K562 (cell line): ENCODE data around the gene GOLGA2. TPM values are rescaled to one million over a fixed set of nuclear protein-coding genes. Genes with fewer than 3 reads are reported as not detected.

ENCODE experiments used
- EWSR1 ChIP-seq: fragments of 450-650 bp; IDR thresholded peaks from 2 replicates; pipeline ENCODE4 v1.6.1; 2018; ENCODE audit warnings: borderline replicate concordance, mild to moderate bottlenecking, low read depth, moderate library complexity; ENCODE audit not compliant: partially characterized antibody
- GTF2F1 ChIP-seq: IDR thresholded peaks from 2 replicates; pipeline ENCODE4 v1.6.1; 2011; ENCODE audit warnings: low read depth, low read length, improper control_type of control experiment
- HSF4 ChIP-seq: fragments of 250-450 bp; sonication (Bioruptor Pico); IDR thresholded peaks from 2 replicates; pipeline ENCODE4 v2.1.2; 2022; ENCODE audit warnings: mild to moderate bottlenecking, moderate library complexity, borderline replicate concordance
- NCOA1 ChIP-seq: fragments of 450-650 bp; IDR thresholded peaks from 2 replicates; pipeline ENCODE4 v1.6.1; 2016; ENCODE audit warnings: low read depth
- NFIX ChIP-seq: fragments of 250-450 bp; sonication (Bioruptor Pico); IDR thresholded peaks from 2 replicates; pipeline ENCODE4 v1.4.0; 2020; ENCODE audit warnings: low read depth, mild to moderate bottlenecking, moderate library complexity
- NR1H2 ChIP-seq: sonication (generic); formaldehyde crosslinking; IDR thresholded peaks from 2 replicates; pipeline ENCODE4 v1.4.0; 2020; ENCODE audit warnings: mild to moderate bottlenecking, missing genetic modification reagents
- SRF ChIP-seq, 2 experiments: fragments of 250-450, 450-650 bp in 1 of 2; sonication (Bioruptor Pico) in 1 of 2; sonication (generic) in 1 of 2; formaldehyde crosslinking; IDR thresholded peaks; 2 replicates each; pipeline versions ENCODE4 v1.5.0 to v1.5.1; 2020 to 2022; ENCODE audit warnings: mild to moderate bottlenecking in 1 of 2, missing genetic modification reagents in 1 of 2
- TAF15 ChIP-seq: fragments of 200-400 bp; formaldehyde crosslinking; IDR thresholded peaks from 2 replicates; pipeline ENCODE4 v1.6.1; 2017; ENCODE audit warnings: mild to moderate bottlenecking, low read depth, low read length, moderate library complexity
- U2AF1 ChIP-seq: fragments of 200-400 bp; formaldehyde crosslinking; optimal IDR thresholded peaks from 2 replicates; pipeline ENCODE3; 2017; ENCODE audit warnings: mild to moderate bottlenecking, low read depth, low read length, moderate library complexity
- ZC3H4 ChIP-seq: sonication (generic); formaldehyde crosslinking; IDR thresholded peaks from 2 replicates; pipeline ENCODE4 v1.9.0; 2021; ENCODE audit warnings: missing genetic modification reagents, borderline replicate concordance
- ZNF232 ChIP-seq: sonication (generic); formaldehyde crosslinking; IDR thresholded peaks from 2 replicates; pipeline ENCODE4 v1.8.0; 2022; ENCODE audit warnings: mild to moderate bottlenecking, missing genetic modification reagents
- ZNF3 ChIP-seq: fragments of 250-450 bp; sonication (Bioruptor Pico); IDR thresholded peaks from 2 replicates; pipeline ENCODE4 v1.5.0; 2021; ENCODE audit warnings: mild to moderate bottlenecking, moderate library complexity
- ZNF384 ChIP-seq: IDR thresholded peaks from 2 replicates; pipeline ENCODE4 v1.6.1; 2012; ENCODE audit warnings: low read depth, low read length, improper control_type of control experiment
- polyA plus RNA-seq, 8 experiments: library from polyadenylated mRNA; depleted of rRNA in 4 of 8; stranded (reverse) in 5 of 8; unstranded in 3 of 8; fragments of >200 nt; fragmentation: Nextera tagmentation in 2 of 8; fragmentation: Illumina TruSeq in 1 of 8; extraction: Ambion mirVana in 2 of 8; extraction: Trizol in 1 of 8; gene quantifications; 2 replicates each; pipeline versions ENCODE4 v1.2.1 to v1.2.3, GENCODE V29; 2011 to 2014; ENCODE audit warnings: inconsistent platforms in 1 of 8, missing spikeins in 1 of 8
- total RNA-seq, 7 experiments: library from RNA; depleted of rRNA in 6 of 7; stranded (reverse); fragments of >200 nt in 6 of 7; fragmentation: Illumina TruSeq in 2 of 7; extraction: Trizol in 2 of 7; gene quantifications; 2 replicates each; pipeline versions ENCODE4 v1.2.1 to v1.2.3, GENCODE V29; 2011 to 2021; ENCODE audit warnings: low replicate concordance in 1 of 7
- TF ChIP-seq, protein P1 (sequence below): fragments of 450-650 bp; formaldehyde crosslinking; IDR thresholded peaks from 2 replicates; pipeline ENCODE4 v1.4.0; 2022; ENCODE audit warnings: mild to moderate bottlenecking, moderate library complexity
- TF ChIP-seq, protein P2 (sequence below): sonication (generic); formaldehyde crosslinking; IDR thresholded peaks from 2 replicates; pipeline ENCODE4 v1.8.0; 2022; ENCODE audit warnings: missing genetic modification reagents, mild to moderate bottlenecking, borderline replicate concordance
- TF ChIP-seq, protein P3 (sequence below): sonication (generic); formaldehyde crosslinking; IDR thresholded peaks from 2 replicates; pipeline ENCODE4 v1.5.0; 2020; ENCODE audit warnings: missing genetic modification reagents
- TF ChIP-seq, protein P4 (sequence below): fragments of 250-450 bp; sonication (Bioruptor Pico); IDR thresholded peaks from 2 replicates; pipeline ENCODE4 v1.5.0; 2022; ENCODE audit warnings: mild to moderate bottlenecking

Gene GOLGA2
- total and polyA plus RNA-seq, 9 of the 15 experiments (the other 6 are each of a cell fraction or from before 2014, with no cell fraction given) = 15.7 to 138 (median 76.0) TPM

DNA sequence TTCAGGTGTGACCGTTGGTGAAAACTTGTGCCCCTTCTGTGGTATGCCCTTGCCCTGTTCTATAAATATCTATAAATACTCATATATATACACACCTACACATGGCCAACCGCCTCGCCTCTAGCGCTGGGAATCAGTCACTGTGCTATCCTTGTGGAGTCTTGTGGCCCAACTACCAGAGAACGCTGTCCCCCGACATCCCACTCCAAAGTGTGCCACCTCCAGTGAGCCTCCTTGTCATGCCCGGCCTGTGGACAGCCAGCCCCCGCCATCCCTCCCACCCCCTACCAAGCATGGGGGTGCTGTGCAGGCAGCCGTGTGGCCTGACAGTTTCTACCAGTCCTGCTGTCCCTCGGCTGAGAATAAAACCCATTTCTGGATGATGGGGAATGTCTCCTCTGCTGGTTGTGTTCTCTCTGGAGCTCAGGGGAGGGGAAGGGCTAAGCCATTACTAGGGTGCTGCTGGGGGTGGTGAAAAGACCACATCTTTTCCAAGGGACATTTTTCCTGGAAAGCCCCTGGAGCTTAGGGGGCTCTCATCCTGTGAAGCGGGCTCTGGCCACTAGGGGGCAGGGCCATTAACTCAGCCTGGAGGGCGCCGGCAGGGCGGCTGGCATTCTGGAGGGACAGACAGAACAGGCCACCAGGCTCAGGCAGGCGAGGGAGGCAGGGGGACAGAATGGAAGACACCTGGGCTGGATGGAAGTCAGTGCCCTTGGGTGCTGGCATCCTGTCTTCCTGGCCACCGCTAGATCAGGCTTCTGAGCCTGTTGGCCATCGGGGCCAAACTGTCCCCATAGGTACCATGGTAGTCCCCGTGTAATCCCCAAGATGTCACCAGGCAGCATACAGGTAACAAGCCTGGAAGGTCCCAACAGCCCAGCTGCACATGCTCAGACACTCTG is 20.7 kb downstream of the GOLGA2 start (continued):
- TF ChIP-seq, protein P1, sequence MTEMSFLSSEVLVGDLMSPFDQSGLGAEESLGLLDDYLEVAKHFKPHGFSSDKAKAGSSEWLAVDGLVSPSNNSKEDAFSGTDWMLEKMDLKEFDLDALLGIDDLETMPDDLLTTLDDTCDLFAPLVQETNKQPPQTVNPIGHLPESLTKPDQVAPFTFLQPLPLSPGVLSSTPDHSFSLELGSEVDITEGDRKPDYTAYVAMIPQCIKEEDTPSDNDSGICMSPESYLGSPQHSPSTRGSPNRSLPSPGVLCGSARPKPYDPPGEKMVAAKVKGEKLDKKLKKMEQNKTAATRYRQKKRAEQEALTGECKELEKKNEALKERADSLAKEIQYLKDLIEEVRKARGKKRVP (CRISPR knock-in tag) = no peak
- no peak for TF ChIP-seq U2AF1
- TF ChIP-seq ZNF3 (CRISPR knock-in tag) = no peak
- TF ChIP-seq ZNF232 = no peak
- TF ChIP-seq, protein P2, sequence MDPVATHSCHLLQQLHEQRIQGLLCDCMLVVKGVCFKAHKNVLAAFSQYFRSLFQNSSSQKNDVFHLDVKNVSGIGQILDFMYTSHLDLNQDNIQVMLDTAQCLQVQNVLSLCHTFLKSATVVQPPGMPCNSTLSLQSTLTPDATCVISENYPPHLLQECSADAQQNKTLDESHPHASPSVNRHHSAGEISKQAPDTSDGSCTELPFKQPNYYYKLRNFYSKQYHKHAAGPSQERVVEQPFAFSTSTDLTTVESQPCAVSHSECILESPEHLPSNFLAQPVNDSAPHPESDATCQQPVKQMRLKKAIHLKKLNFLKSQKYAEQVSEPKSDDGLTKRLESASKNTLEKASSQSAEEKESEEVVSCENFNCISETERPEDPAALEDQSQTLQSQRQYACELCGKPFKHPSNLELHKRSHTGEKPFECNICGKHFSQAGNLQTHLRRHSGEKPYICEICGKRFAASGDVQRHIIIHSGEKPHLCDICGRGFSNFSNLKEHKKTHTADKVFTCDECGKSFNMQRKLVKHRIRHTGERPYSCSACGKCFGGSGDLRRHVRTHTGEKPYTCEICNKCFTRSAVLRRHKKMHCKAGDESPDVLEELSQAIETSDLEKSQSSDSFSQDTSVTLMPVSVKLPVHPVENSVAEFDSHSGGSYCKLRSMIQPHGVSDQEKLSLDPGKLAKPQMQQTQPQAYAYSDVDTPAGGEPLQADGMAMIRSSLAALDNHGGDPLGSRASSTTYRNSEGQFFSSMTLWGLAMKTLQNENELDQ (CRISPR knock-in tag) = no peak
- peak; percentile 30; the same call in 1 of the 2 replicates for TF ChIP-seq ZNF384
- no peak for TF ChIP-seq NFIX (CRISPR knock-in tag)
- TF ChIP-seq NR1H2 (CRISPR knock-in tag) = no peak
- no peak for TF ChIP-seq NCOA1
- TF ChIP-seq ZC3H4 (CRISPR knock-in tag) = no peak
- TF ChIP-seq HSF4 (CRISPR knock-in tag) = no peak
- TF ChIP-seq EWSR1 = no peak
- TF ChIP-seq, protein P3, sequence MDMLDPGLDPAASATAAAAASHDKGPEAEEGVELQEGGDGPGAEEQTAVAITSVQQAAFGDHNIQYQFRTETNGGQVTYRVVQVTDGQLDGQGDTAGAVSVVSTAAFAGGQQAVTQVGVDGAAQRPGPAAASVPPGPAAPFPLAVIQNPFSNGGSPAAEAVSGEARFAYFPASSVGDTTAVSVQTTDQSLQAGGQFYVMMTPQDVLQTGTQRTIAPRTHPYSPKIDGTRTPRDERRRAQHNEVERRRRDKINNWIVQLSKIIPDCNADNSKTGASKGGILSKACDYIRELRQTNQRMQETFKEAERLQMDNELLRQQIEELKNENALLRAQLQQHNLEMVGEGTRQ (CRISPR knock-in tag) = no peak
- TF ChIP-seq TAF15 = no peak
- TF ChIP-seq, protein P4, sequence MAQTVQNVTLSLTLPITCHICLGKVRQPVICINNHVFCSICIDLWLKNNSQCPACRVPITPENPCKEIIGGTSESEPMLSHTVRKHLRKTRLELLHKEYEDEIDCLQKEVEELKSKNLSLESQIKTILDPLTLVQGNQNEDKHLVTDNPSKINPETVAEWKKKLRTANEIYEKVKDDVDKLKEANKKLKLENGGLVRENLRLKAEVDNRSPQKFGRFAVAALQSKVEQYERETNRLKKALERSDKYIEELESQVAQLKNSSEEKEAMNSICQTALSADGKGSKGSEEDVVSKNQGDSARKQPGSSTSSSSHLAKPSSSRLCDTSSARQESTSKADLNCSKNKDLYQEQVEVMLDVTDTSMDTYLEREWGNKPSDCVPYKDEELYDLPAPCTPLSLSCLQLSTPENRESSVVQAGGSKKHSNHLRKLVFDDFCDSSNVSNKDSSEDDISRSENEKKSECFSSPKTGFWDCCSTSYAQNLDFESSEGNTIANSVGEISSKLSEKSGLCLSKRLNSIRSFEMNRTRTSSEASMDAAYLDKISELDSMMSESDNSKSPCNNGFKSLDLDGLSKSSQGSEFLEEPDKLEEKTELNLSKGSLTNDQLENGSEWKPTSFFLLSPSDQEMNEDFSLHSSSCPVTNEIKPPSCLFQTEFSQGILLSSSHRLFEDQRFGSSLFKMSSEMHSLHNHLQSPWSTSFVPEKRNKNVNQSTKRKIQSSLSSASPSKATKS (CRISPR knock-in tag) = no peak
- no peak for TF ChIP-seq GTF2F1
- TF ChIP-seq SRF (CRISPR knock-in tag; IDR thresholded peaks at IDR 0.05) = no peak
